GM18508 (cell line): Measurements from ENCODE around the gene KIF16B.
"Not testable (repeated sequence)": the region's sequence is repeated elsewhere in the genome, so short reads cannot be mapped to it uniquely, and the experiment has no call there.

Experiments used
- ATAC-seq: cut with Tn5 transposase; IDR thresholded peaks from one replicate; pipeline ENCODE4 v1.9.1; 2021; ENCODE audit warnings: moderate number of reproducible peaks; ENCODE audit not compliant: insufficient read depth, unreplicated experiment

Gene KIF16B

GRCh38 chr20:16526433-16527380 is 46.5 kb downstream of the KIF16B start:
- ATAC-seq, result no peak

GRCh38 chr20:16522651-16523050 is 50.6 kb downstream of the KIF16B start:
- not testable (repeated sequence) for ATAC-seq

GRCh38 chr20:16520154-16520553 is 53.1 kb downstream of the KIF16B start:
- no peak for ATAC-seq

- ATAC-seq, result not testable (repeated sequence)
These were observed 53.6 kb downstream of the KIF16B start for GRCh38 chr20:16519673-16520072.

- ATAC-seq, result no peak
These were observed 54.5 kb downstream of the KIF16B start for GRCh38 chr20:16518784-16519084.

- ATAC-seq, result no peak
These were observed 55.1 kb downstream of the KIF16B start for GRCh38 chr20:16517946-16518783.

- no peak for ATAC-seq
These were observed 56.5 kb downstream of the KIF16B start for GRCh38 chr20:16516794-16517193.

- no peak for ATAC-seq
These were observed 58.2 kb downstream of the KIF16B start for GRCh38 chr20:16515046-16515445.

GRCh38 chr20:16514140-16514539 is 59.1 kb downstream of the KIF16B start:
- no peak for ATAC-seq

GRCh38 chr20:16505894-16506293 is 67.4 kb downstream of the KIF16B start:
- no peak for ATAC-seq

- no peak for ATAC-seq
These were observed 71.9 kb downstream of the KIF16B start for GRCh38 chr20:16501301-16501700.

- ATAC-seq, result no peak
These were observed 73.1 kb downstream of the KIF16B start for GRCh38 chr20:16500197-16500596.

GRCh38 chr20:16498526-16499253 is 74.6 kb downstream of the KIF16B start:
- ATAC-seq, result no peak

- ATAC-seq, result no peak
These were observed 75.4 kb downstream of the KIF16B start for GRCh38 chr20:16497896-16498295.

- ATAC-seq, result no peak
These were observed 79.8 kb downstream of the KIF16B start for GRCh38 chr20:16493486-16493885.

- ATAC-seq, result no peak
These were observed 81.8 kb downstream of the KIF16B start for GRCh38 chr20:16491294-16491905.

- ATAC-seq, result no peak
These were observed 82.6 kb downstream of the KIF16B start for GRCh38 chr20:16490696-16491095.

- ATAC-seq, result no peak
These were observed 84.6 kb downstream of the KIF16B start for GRCh38 chr20:16488616-16489015.

- ATAC-seq, result no peak
These were observed 85.2 kb downstream of the KIF16B start for GRCh38 chr20:16488086-16488485.

- ATAC-seq, result no peak
These were observed 86.7 kb downstream of the KIF16B start for GRCh38 chr20:16486532-16486931.
